ENCODE results near the gene NTF3.
A peak's percentile ranks its signal among the peaks of the same experiment; 100 is the strongest.

NTF3 gene

DNA sequence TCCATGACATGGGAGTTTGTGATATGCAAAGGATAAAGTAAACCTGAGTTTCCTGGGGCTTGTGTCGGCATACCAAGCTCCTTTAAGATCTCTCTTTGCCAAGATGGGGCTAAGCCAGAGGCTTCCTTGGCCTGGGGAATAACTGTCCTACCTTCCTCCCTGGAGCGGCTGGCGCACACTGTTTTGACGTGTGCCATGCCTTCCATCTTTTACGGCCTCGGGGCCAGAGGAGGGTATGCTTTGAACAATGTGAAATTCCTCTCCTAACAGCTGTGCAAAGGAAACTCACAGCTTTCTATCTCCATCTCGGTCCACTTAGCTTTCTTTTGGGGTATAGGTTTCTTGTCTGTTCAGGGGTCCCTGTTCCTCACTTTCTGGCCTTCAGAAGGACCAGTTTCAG lies 55.2 kb downstream of the NTF3 start:
- TF ChIP-seq, protein P1, sequence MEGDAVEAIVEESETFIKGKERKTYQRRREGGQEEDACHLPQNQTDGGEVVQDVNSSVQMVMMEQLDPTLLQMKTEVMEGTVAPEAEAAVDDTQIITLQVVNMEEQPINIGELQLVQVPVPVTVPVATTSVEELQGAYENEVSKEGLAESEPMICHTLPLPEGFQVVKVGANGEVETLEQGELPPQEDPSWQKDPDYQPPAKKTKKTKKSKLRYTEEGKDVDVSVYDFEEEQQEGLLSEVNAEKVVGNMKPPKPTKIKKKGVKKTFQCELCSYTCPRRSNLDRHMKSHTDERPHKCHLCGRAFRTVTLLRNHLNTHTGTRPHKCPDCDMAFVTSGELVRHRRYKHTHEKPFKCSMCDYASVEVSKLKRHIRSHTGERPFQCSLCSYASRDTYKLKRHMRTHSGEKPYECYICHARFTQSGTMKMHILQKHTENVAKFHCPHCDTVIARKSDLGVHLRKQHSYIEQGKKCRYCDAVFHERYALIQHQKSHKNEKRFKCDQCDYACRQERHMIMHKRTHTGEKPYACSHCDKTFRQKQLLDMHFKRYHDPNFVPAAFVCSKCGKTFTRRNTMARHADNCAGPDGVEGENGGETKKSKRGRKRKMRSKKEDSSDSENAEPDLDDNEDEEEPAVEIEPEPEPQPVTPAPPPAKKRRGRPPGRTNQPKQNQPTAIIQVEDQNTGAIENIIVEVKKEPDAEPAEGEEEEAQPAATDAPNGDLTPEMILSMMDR (IDR thresholded peaks at IDR 0.05; ENCODE audit: low read length, missing control alignments): no peak

DNA sequence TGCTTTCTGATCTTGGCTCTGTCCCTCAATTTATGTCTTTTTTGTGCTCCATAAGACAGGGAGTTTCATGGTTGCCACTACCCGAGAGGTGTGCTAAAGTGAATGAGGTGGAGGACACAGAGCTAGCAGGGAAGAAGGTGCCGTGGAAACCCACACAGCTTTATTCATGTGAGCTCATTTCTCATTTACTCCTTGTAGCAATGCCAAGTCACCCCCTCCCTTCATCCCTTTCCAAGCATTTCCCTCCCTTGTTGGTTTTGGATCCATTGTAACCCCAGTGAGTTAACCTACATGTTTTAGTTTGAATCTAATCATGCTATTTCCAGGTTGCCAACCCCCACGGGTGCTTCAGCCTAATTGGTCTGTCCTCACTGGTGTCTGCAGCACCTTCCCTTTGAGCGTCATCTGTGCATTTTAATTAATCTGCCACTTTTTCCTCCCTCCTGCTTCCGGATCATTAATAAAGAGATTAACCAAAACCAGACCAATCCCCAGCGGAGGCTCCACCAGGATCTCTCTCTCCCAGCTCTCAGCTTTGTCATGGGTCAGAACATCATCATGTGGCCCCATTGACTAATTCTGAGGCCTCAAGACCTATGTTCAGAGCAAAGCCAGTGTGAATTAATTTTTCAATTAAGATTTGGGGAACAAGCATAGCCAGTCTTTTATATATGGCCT lies 56.2 kb downstream of the NTF3 start:
- no peak for DNase-seq (ENCODE audit: low read depth)
- TF ChIP-seq, protein P1 (IDR thresholded peaks at IDR 0.05; ENCODE audit: low read length, missing control alignments): no peak
- H3K4me3 ChIP-seq (replicated peaks; ENCODE audit: low read depth, low read length): no peak overlapping the region

More for the DNA sequence above, 55.2 kb downstream of the NTF3 start:
- no peak overlapping the region for H3K4me3 ChIP-seq (replicated peaks; ENCODE audit: low read depth, low read length)
- no peak for DNase-seq (ENCODE audit: low read depth)

DNA sequence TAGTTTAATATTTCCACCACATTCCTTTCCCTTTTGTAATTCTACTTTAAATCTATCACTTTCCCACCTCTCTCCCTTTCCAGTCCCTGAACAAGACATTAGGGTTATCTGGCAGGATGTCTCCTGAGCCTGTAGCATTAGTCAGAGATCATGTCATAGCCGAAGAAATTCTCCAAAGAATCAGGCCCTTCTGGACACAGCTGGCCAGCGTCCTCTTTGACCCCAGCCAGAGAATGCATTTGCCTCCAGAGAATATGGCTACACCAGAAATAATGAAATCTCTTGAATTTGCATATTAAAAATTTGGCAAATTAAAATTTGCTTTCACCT lies 56.7 kb downstream of the NTF3 start:
- DNase-seq (ENCODE audit: low read depth): peak; percentile 5
- no peak overlapping the region for H3K4me3 ChIP-seq (replicated peaks; ENCODE audit: low read depth, low read length)

DNA sequence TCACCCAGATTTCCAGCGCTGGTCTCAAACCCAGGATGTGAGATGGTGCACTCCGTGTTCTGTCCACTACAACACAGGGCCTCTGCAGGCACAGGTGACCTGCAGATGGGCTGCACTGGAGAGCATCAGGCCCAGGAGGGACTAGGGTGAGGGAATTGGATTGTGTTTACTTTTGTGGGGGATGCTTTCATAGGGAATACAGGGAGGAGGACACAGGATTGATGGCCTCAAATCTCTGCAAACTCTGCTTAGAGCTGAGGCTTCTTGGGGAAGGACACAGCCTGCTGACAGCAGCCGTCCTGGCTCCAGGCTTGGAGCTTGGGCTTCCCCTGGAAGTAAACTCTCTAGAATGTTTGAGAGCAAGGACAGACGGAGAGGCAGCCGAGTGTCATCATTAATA lies 57.1 kb downstream of the NTF3 start:
- H3K4me3 ChIP-seq (replicated peaks; ENCODE audit: low read depth, low read length): no peak overlapping the region
- no peak for DNase-seq (ENCODE audit: low read depth)
- TF ChIP-seq, protein P1 (IDR thresholded peaks at IDR 0.05; ENCODE audit: low read length, missing control alignments): no peak

More for the DNA sequence above, 56.7 kb downstream of the NTF3 start:
- TF ChIP-seq, protein P1 (IDR thresholded peaks at IDR 0.05; ENCODE audit: low read length, missing control alignments): no peak

DNA sequence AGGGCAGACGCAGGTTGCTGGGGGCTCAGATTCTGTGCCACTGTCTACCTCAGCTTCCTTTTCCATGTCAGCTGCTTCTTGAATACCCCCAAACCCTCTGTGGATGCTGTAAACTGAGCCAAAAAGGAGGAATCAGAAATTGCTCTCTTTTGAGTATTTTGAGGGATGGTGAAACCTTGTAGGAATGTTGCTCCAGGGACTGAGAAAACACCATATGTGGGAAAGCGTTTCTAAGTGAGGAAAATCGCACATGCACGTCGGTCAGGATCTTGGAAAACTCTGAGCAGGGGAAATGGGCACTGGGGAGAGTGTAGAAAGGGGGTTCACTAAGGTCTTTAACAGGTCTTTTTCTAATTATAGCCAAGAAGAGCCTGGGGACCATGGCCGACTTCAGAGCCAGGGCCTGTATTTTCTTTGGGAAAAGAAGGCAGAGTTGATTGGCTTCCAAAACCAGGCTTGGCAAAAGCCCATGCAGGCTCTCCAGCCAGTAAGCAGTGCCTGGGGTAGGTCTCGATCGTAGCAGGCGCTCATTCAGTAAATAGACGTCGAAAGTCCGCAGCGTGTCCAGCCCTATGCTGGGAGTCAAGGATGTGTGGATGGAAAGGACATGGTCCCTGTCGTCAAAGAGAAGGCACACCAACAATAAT lies 58.0 kb downstream of the NTF3 start:
- TF ChIP-seq, protein P1 (IDR thresholded peaks at IDR 0.05; ENCODE audit: low read length, missing control alignments): no peak
- H3K4me3 ChIP-seq (replicated peaks; ENCODE audit: low read depth, low read length): no peak overlapping the region
- no peak for DNase-seq (ENCODE audit: low read depth)

DNA sequence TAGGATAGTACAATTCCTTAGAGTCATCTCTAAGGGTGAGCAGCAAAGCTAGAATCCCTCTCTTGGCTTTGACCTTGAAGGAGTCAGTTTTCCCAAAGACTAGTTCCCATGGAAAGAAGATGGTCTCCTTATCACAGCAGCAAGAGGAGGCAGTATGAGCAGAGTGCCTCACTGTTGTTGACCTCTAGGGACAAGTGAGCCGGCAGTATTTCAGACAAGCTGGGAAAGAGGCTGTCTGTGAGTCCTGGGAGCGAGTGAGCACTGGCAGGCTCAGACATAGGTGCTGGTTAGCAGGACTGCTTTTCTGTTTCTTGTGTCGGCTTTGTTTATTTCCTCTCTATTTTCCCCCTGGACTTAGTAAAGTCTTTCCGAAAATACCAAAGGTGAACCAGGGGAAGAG lies 60.7 kb downstream of the NTF3 start:
- DNase-seq (ENCODE audit: low read depth): no peak
- H3K4me3 ChIP-seq (replicated peaks; ENCODE audit: low read depth, low read length): no peak overlapping the region
- TF ChIP-seq, protein P1 (IDR thresholded peaks at IDR 0.05; ENCODE audit: low read length, missing control alignments): no peak

DNA sequence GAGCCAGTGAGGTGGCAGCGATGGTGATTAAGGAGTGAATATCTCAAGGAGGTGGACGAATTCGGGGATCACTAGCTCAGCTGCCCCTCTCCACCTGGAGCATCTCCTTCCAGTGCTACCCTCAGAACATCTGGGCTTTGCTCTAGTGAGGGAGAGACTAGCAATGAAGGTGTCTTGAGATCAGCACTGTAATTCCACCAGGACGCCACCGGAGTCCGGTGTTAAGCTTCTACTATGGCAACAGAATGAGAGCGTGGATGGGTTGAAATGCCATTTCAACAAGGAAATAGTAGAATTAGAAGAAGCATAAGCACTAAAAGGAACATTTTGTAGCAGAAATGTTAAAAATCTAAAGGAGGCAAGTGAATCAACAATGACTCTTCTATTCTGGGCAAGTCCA lies 61.1 kb downstream of the NTF3 start:
- DNase-seq (ENCODE audit: low read depth): no peak
- H3K4me3 ChIP-seq (replicated peaks; ENCODE audit: low read depth, low read length): no peak overlapping the region
- TF ChIP-seq, protein P1 (IDR thresholded peaks at IDR 0.05; ENCODE audit: low read length, missing control alignments): no peak
